Measurements from ENCODE around the gene FUT2.
"Not testable (repeated sequence)": the region's sequence is repeated elsewhere in the genome, so short reads cannot be mapped to it uniquely, and the experiment has no call there.

FUT2 gene

DNA sequence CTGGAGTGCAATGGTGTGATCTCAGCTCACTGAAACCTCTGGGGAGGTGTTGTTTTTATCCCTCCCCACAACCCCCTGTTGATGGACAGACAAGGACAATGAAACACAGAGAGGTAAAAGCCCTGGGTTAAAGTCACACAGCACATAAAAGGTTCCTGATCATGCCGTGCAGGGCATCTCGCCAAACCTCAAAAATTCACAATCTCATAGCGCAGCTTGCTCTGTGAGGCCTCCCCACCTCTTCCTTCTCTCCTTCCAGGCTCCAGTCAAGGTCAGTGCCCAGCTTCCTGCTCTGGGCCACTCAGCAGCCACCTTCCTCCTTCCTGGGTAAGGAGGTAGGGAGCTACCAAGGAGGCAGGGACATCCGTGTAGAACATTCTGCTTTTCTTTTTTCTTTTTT is 2.3 kb downstream of the FUT2 start:
- in situ Hi-C loops (cut with MboI; ENCODE audit: low sequenced_read_pairs): no loop called here

DNA sequence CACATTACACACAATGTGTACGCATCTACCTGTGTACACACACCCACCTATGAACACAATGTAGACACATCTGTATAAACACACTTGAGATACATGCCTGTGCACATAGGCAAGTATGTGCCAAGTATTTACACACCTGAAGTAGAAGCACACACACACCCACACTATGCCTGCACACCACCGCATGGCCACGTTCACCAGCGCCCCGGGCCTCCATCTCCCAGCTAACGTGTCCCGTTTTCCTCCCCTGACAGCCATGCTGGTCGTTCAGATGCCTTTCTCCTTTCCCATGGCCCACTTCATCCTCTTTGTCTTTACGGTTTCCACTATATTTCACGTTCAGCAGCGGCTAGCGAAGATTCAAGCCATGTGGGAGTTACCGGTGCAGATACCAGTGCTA is 6.9 kb downstream of the FUT2 start:
- in situ Hi-C loops (cut with MboI; ENCODE audit: low sequenced_read_pairs): no loop called here

DNA sequence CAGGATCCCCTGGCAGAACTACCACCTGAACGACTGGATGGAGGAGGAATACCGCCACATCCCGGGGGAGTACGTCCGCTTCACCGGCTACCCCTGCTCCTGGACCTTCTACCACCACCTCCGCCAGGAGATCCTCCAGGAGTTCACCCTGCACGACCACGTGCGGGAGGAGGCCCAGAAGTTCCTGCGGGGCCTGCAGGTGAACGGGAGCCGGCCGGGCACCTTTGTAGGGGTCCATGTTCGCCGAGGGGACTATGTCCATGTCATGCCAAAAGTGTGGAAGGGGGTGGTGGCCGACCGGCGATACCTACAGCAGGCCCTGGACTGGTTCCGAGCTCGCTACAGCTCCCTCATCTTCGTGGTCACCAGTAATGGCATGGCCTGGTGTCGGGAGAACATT is 7.5 kb downstream of the FUT2 start:
- in situ Hi-C loops (cut with MboI; ENCODE audit: low sequenced_read_pairs): no loop called here

DNA sequence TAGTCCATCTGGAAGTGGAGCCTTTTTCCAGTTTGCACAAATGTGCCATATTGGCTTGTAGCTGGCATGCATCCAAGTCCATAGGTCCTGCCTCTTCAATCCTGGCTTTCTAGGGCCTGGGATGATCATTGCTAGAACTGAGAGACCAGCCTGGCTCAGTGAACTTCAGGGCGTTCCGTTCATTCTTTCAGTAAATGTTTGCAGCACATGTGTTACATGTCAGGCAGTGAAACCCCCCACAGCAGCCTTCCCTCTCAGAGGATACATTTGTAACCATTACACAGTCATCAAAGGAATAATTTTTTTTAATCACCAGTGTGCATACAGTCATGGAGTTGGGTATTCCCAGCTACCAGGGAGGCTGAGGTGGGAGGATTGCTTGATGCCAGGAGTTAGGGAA is 9.7 kb downstream of the FUT2 start:
- in situ Hi-C loops (cut with MboI; ENCODE audit: low sequenced_read_pairs): no loop called here

DNA sequence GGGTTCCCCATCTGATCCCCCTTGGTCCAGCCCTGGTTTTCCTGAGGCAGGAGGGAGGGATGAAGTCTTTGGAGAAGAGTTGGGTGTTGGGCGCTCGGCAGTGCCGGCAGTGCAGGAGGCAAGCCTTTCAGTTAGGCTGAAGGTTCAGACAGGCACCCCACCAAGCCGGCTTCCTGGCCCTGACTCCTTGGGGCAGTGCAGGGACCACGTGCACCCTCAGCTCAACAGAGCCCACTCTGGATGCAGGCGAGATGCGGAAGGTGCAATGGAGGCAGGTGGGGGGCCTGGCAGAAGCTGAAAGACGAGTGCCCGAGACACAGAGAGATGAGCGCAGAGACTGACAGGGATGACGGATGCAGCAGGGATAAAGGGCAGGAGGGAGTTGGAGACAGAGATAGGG is 12.7 kb downstream of the FUT2 start:
- in situ Hi-C loops (cut with MboI; ENCODE audit: low sequenced_read_pairs): no loop called here

DNA sequence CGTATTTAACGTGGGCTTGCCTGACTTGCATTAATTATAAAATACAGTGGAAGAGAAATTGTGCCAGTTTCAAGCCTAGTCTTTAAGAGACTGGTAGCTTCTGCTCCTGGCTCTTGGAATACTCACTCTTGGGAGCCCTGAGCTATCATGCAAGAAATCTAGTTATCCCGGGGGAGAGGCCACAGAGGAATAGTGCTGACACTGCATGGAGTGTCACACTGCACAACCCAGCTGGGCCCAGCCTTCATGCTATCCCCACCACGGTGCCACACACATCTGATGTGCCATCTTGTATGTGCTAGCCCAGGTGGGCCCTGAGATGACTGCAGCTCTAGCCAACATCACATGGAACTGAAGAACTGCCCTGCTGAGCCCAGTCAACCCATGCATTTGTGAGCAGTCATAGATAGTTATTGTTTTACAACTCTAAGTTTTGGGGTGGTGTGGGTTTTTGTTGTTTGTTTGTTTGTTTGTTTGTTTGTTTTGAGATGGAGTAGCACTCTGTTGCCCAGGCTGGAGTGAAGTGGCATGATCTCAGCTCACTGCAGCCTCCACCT is 15.4 kb downstream of the FUT2 start:
- in situ Hi-C loops (cut with MboI; ENCODE audit: low sequenced_read_pairs): no loop called here

DNA sequence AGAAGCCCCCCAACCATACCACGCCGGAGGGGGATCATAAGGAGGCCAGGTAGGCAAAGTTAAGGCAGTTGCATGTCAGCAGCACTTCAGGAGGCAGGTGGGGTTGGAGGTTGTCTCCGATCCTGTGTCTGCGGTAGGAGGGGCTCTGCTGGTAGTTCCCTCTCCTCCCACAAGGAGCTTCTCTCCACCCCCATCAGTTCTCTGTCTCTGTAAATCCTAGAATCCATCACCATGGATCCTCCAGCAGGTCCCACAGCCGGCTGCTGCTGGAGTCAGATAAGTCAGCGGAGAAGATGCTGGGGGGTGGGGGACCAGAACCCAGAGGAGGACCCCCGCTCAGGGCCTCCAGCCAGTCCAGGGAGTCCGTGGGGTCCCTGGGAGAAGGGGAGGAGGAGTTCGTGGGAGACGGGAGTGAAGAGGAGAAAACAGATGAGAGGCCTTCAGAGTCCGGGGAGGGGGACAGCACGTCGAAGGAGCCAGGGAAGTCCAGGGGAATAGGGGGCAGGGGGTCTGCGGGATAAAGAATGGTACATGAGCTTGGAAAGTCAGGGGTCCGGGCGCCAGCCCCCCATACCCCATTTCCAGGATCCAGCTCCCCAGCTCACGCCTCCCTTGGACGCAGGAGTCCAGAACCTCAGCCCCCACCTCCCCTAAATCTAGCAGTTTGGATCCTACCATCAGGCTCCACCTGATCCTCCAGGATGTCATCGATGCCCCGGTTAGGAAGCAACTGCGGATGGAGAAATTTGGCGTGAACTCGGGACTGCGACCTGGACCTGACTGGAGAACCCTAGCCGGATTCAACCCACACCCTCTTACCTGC is 17.5 kb downstream of the FUT2 start:
- in situ Hi-C loops (cut with MboI; ENCODE audit: low sequenced_read_pairs): no loop called here

DNA sequence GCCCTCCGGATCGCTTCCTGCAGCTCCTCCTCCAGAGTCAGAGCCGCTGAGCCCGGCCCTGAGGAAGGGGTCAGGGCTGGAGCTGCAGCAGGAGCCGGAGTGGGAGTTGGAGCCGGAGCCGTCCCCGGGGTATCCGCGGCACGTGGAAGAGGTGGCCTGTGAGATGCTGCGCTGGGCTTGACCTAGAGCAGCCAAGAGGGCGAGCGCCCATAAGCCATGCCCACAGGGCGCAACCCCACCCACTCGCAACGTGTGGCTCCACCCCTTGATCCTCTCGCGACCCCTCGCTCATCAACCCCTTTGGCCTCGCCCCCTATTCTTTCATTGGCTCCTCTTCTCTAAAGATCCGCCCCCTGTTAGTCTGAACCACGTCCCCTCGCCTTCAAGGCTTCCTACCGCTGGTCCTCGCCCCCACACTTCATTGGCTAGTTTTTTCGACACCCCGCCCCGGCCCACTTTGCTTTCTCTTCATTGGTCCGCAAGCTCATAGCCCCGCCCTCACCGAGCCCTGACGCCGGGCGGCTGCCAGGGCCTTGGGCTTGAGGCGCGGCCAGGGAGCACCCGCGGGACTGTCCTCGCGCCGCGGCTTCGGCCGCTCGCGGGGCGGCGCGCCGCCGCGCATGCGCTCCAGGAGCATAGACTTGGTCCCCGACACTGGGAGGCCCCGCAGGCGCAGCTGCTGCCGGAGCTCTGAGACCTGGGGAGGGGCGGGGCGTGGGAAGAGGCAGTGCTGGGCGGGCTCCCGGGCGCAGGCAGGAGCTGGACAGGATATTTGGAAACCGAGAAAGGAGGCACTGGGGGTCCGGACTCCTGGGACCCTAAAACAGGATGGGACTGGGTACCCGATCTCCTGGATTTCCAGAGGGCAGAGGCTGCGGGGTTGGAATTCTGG is 18.3 kb downstream of the FUT2 start:
- in situ Hi-C loops (cut with MboI; ENCODE audit: low sequenced_read_pairs): no loop called here

DNA sequence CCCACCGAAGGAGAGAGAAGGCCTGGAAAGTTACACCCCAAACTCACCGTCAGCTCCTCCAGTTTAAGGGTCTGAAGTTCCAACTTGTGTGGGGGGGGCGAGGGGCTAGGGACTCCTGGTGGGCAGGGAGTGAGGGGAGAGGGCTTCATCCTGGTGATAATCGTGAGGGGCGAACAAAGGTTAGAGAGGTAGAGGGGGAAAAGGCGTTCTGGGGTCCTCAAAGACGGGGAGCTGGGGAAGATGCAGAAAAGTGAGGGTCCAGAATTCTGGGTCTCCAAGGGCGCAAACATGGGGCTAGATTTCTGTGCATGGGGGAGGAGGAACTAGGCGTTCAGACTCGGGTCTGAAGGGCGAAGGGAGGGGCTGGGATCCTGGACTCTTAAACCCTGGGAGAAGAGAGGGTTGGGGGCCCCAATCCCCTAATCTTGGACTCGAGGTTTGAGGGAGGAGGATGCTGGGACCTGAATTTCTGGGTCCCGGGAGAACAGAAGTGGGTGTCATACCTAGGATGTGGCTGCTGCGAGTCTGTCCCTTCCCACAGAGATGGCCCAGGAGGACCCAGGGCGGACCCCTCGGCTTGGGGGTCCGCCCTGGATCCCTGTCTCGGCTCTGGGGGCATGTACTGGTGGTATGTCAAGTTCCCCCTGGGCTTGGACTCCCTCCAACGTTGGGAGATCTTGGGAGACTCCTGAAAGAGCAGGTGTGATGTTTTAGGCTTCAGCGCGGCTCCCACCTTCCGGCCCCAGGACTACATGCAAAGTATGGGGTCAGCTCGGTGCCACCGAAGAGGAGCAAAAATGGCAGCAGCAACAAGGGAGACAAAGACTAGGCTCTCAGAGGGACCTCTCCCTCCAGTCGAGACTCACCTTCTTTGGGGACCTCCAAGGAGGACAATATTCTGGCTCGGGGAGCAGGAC is 19.2 kb downstream of the FUT2 start:
- in situ Hi-C loops (cut with MboI; ENCODE audit: low sequenced_read_pairs): no loop called here

DNA sequence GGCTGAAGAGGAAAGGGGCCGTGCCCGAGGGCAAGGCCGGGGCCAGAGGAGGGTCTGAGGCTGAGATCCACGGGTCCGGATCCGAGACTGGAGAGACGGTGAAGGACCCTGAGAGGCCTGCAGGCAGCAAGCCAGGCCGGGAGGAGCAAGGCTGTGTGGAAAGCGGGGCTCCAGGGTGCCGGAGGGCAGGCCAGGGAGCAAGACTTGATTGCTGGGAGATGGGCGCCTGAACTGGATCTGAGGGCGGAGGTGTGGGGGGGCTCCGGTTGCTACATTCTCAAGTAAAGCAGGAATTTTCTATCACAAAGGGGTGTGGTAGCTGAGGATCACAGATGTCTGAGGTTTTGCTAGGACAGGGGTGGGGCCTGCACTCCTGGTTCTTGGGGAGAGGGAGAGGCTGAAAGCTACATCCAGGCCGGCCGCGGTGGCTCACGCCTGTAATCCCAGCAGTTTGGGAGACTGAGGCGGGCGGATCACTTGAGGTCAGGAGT is 20.0 kb downstream of the FUT2 start:
- in situ Hi-C loops (cut with MboI; ENCODE audit: low sequenced_read_pairs): no loop called here

DNA sequence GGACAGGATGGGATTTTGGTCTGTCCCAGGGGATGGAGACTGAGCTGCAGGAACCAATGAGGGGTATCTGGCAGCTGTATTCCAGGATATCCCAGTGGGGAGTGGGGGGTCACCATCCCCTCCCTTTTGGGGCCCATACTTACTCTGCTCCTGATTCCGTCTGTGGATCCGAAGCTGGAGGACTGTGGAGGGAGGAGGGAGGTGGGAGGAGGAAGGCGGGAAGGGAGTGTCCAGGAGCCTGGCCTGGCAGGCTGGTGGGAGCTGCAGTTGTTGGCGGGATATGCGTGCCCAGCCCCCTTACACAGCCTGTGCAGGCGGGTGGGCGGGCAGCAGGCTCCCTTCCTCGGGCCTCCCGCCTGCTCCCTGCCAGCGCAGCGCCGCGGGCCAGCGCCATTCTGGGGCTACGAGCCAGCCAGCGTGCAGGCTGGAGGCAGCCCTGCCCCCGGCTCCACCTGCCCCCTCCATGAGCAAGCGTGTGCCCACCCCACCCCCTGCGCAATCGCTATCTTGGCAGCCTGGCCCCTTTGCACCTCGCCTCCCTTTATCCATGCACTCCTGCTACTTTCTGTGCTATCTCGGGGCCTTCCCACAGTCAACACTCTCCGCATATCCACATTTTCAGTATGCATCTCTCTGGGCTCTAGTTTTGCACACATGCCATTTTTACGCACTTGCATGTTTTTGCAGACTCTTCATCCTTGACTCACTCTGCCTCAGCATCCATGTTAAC is 21.0 kb downstream of the FUT2 start:
- in situ Hi-C loops (cut with MboI; ENCODE audit: low sequenced_read_pairs): no loop called here

DNA sequence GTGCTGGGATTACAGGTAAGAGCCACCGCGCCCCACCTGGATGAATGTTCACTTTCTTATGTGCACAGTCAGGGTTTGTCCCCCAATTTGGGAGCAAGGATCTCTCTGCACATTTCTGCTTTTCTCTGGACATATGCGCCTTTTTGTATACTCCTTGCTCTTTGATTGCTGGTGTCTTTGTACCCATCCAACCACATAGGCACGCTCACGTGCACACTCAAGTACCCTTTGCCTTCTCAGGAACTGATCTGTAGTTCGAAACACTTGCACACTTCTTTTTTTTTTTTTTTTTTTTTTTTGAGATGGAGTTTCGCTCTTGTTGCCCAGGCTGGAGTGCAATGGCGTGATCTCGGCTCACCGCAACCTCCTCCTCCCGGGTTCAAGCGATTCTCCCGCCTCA is 22.3 kb downstream of the FUT2 start:
- in situ Hi-C loops (cut with MboI; ENCODE audit: low sequenced_read_pairs): not testable (repeated sequence)

DNA sequence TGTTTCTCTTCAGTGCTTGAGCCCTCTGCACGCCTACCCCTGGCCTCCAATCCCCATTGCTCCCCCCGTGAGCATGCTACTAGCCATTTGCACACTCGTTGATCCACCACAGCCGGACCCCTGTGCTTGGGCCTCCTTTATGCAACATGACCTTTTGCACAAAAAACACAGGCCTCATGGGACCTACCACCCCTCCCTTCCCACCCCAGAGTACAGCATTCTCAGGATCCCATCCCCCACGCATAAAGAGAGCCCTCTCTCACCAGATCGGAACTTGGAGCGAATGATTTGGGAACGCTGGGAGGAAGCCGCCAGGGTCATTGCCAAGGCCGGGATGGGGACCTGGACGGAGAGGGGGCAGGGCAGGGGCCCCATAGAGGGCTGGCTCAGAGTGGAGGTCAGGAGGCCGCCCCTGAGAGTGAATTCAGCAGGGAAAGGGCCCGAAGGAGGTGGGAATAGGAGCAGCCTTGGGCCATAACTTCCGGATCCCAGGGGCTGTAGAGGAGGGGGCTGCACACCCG is 23.0 kb downstream of the FUT2 start:
- in situ Hi-C loops (cut with MboI; ENCODE audit: low sequenced_read_pairs): no loop called here

DNA sequence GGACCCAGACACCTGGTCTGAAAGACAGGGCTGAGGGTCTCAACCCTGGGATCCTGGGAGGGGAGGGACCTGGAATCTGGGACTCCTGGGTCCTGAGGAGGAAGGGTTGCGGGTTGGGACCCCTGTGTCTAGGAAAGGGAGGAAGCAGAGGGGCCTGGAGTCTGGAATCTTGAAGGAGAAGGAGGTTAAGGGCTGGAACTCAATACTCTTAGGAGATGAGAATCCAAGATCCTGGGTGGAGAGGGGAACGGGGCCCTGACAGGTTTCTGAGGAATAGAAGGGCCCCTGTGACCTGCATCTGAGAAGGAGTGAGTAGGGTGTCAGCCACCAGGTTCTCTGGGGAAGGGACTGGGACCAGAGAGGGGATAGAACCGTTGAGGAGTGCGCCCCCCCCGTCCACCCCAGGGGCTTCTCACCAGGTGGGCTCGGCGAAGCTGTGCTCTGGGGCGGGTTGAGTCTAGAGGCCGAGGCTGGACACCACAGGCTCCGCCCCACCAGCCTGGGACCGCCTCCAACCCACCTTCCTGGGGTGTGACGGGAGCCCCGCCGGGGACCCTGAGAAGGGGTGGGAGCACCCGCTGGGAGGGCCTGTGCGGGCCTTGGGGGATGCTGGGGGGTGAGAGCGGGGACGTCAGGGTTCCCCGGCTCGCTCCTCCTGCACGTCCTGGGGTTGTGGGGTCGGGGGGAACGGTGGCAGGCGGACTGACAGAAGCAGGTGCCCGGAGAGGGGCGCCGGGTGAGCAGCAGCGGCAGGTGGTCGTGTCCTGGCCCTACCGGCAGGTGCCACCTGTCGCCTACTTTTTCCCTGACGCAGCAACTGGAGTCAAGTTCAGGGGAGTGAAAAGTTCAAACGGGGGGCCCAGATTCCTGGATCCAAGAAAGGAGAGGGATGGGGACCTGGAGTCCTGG is 23.7 kb downstream of the FUT2 start, which contains the start of gene MAMSTR:
Gene MAMSTR, minus strand, starts transcription at position 463 of the 909 bp plus-strand sequence. CDS start 694 bp downstream, outside the sequence.
- in situ Hi-C loops (cut with MboI; ENCODE audit: low sequenced_read_pairs): no loop called here

DNA sequence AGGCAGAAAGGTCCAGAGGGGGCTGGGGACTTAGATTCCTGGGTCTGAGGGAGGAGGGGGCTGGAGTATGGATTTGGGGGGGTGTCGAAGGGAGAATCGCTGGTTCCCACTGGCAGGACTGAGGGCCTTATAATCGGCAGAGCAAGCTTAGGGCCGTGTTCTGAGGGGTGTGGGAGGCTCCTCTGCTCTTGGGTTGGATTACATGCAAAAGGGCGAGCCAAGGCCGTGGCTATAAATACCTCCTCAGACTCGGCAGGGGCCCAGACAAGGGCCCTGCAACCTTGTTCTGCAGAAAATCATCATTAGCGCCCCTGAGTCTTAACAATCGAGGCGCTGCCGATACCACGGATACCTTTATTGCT is 24.5 kb downstream of the FUT2 start:
- in situ Hi-C loops (cut with MboI; ENCODE audit: low sequenced_read_pairs): no loop called here

DNA sequence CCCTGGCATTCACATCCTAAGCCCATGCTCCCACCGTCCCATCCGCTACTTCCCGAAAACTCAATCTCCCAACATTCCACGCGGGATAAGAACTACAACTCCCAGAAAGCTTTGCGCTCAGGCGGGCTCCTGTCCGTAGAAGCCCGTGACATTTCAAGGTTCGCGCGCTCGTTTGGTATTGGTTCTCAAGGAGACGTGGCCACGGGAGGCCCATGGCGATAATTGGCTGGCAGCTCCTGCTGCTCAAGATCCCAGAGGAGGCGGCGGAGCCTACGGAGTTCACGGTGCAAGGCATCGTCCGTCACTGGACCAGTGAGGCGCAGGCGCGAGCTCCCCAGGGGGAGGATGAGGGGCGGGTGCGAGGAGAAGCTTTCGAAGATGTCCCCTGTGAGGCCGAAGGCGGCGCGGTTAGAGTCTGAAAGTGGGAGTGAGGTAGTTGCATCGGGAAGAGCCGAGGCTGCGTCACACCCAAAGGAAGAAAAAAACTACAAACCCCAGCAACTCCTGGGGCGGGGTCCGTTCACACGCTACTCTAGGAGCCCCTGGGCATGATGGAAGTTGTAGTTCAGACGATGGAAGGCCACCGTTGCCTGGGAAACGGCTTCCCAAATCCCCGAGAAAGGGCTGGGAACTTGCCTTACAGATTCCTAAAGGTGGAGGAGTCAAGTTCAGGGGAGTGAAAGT is 25.0 kb downstream of the FUT2 start:
- in situ Hi-C loops (cut with MboI; ENCODE audit: low sequenced_read_pairs): no loop called here

DNA sequence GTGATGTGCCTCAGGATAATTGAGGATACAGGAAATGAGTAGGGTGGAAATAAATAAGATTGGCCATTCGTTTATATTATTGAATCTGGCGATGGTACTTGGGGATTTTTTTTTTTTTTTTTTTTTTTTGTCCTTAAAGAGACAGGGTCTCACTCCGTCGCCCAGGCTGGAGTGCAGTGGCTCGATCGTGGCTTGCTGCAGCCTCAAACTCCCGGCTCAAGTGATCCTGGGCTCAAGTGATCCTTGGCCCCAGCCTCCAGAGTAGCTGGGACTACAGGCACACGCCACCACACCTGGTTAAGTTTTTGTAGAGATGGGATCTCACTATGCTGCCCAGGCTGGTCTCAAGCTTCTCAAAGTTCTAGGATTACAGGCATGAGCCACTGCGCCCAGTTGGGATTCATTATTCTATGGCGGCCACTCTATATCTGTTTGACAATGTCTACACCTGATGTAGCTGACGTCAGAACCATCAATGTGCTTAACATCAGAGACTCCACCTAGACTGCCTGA is 26.5 kb downstream of the FUT2 start:
- in situ Hi-C loops (cut with MboI; ENCODE audit: low sequenced_read_pairs): no loop called here
